T-helper 2 cell treated with Interferon-gamma antibody and Interleukin-4, amounts not matched to agents 5 μg/mL and 100 μg/mL, for 36 hours (primary cell): ENCODE results near the gene PKMYT1.

Source experiments
- DNase-seq: peaks from one replicate; pipeline ENCODE4 v3.0.0; 2021; ENCODE audit warnings: low spot score
- H3K27ac Mint-ChIP-seq: one replicate; pipeline ENCODE4 v1.8.0; 2021; ENCODE audit warnings: mild to moderate bottlenecking, mixed read lengths
- H3K27me3 Mint-ChIP-seq: one replicate; pipeline ENCODE4 v1.8.0; 2021; ENCODE audit warnings: low read depth, mixed read lengths
- H3K36me3 Mint-ChIP-seq: one replicate; pipeline ENCODE4 v1.8.0; 2021; ENCODE audit warnings: low read depth, mixed read lengths
- H3K4me1 Mint-ChIP-seq: one replicate; pipeline ENCODE4 v1.8.0; 2021; ENCODE audit warnings: low read depth, mixed read lengths
- H3K4me3 Mint-ChIP-seq: one replicate; pipeline ENCODE4 v1.8.0; 2022; ENCODE audit warnings: mild to moderate bottlenecking, moderate library complexity, mixed read lengths
- H3K9me3 Mint-ChIP-seq: one replicate; pipeline ENCODE4 v1.8.0; 2021; ENCODE audit warnings: mixed read lengths

Gene PKMYT1

GRCh38 chr16:3012246-3012645, 32.0 kb upstream of the PKMYT1 start:
- Mint-ChIP-seq H3K36me3 (no peaks in the 10 kb centered on the region), H3K27ac (no peak overlapping the region), H3K4me1 (peaks cover 17% of the 10 kb centered on the region), H3K9me3 (no peaks in the 10 kb centered on the region), H3K4me3 (no peak overlapping the region), H3K27me3 (peaks cover 15% of the 10 kb centered on the region)
- DNase-seq, result no peak

DNA sequence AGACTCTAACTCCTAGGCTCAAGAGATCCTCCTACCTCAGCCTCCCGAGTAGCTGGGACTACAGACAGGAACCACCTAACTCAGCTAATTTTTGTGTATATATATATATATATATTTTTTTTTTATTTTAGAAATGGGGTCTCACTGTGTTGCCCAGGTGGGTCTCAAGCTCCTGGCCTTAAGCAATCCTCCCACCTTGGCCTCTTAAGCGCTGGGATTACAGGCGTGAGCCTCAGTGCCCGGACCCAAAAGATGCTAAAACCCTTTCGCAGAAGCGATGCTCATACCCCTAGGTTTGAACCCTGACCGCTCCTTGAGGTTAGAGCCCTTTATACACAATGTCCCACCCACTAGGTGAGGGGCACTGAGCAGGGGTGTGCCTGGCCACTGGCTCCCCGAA, 30.3 kb upstream of the PKMYT1 start:
- peaks cover 16% of the 10 kb centered on the region for H3K27me3 Mint-ChIP-seq
- H3K4me1 Mint-ChIP-seq, result peaks cover 28% of the 10 kb centered on the region
- no peak overlapping the region for H3K27ac Mint-ChIP-seq

DNA sequence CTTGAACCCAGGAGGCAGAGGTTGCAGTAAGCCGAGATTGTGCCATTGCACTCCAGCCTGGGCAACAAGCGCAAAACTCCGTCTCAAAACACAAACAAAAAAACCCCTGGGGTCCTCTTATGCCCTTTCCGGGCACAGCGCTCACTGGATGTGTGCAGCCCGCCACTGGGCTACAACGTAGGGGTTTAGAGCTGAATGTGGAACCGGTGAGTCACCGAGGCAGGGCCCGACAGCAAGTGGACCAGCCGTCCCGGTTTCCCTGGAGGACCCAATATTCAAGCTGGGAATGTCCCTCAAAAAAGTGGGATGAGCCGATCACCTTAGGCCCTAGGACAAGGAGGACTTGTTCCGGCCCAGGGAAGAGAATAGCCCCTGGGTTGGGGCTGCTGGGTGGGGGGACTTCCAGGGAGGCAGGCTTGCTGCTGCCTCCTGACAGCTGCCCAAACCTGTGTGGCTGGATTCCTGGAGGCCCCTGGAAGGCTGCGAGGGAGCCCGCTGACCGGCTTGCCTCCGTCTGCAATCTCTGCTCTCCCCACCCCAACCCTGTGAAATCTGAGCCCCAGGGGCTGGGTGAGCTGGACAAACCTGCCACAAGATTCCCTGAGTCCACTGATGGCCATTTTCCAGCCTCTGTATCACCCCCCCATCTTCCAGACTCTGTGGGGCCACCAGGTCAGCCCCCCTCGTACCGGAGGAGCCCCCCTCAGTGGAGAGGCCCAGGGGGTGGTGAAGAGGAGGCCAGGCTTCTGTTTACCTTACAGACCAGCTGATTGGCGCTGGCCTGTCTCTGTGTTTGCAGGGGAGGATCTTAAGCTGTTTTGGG, 29.5 kb upstream of the PKMYT1 start:
- H3K27me3 Mint-ChIP-seq, result peaks cover 18% of the 10 kb centered on the region
- H3K4me1 Mint-ChIP-seq, result peaks cover 30% of the 10 kb centered on the region
- no peak for DNase-seq
- peaks cover 5% of the 10 kb centered on the region for H3K36me3 Mint-ChIP-seq
- H3K27ac Mint-ChIP-seq, result no peak overlapping the region
- no peaks in the 10 kb centered on the region for H3K9me3 Mint-ChIP-seq
- H3K4me3 Mint-ChIP-seq, result no peak overlapping the region

More for the DNA sequence above, 30.3 kb upstream of the PKMYT1 start:
- Mint-ChIP-seq H3K4me3 (no peak overlapping the region), H3K9me3 (no peaks in the 10 kb centered on the region), H3K36me3 (peaks cover 5% of the 10 kb centered on the region)
- no peak for DNase-seq

DNA sequence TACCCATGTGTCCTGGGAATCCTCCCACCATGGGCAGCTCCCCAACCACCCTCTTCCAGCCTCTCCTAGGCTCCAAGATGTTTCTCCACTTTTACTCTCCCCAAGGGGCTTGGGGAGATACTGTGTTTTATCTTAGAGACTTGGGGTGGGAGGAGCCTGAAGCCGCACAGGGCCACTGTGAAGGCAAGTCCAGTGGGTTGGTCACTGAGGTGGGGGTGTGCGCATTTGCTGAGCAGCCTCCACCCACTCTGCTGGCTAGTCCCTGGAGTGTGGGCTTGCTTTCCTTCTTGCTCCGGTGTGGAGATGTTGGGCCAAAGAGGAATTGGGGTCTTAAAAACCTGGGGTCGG, 28.4 kb upstream of the PKMYT1 start:
- peaks cover 5% of the 10 kb centered on the region for H3K36me3 Mint-ChIP-seq
- no peak for DNase-seq
- no peaks in the 10 kb centered on the region for H3K9me3 Mint-ChIP-seq
- no peak overlapping the region for H3K27ac Mint-ChIP-seq
- peaks cover 13% of the 10 kb centered on the region for H3K27me3 Mint-ChIP-seq
- H3K4me1 Mint-ChIP-seq, result peaks cover 32% of the 10 kb centered on the region
- peak overlapping the region; percentile 70 for H3K4me3 Mint-ChIP-seq

GRCh38 chr16:3007957-3008689, 27.9 kb upstream of the PKMYT1 start:
- Mint-ChIP-seq H3K4me3 (peak overlapping the region; percentile 70), H3K9me3 (no peaks in the 10 kb centered on the region), H3K27me3 (peaks cover 13% of the 10 kb centered on the region), H3K4me1 (peaks cover 32% of the 10 kb centered on the region), H3K27ac (peak overlapping the region; percentile 50), H3K36me3 (peaks cover 5% of the 10 kb centered on the region)
- DNase-seq, result peak; percentile 35

- peaks cover 32% of the 10 kb centered on the region for H3K4me1 Mint-ChIP-seq
- H3K36me3 Mint-ChIP-seq, result peaks cover 5% of the 10 kb centered on the region
- H3K27ac Mint-ChIP-seq, result no peak overlapping the region
- peak overlapping the region; percentile 70 for H3K4me3 Mint-ChIP-seq
- no peaks in the 10 kb centered on the region for H3K9me3 Mint-ChIP-seq
- H3K27me3 Mint-ChIP-seq, result peaks cover 10% of the 10 kb centered on the region
- DNase-seq, result no peak
Observed at GRCh38 chr16:3007059-3007956, 27.1 kb upstream of the PKMYT1 start.

- peaks cover 32% of the 10 kb centered on the region for H3K4me1 Mint-ChIP-seq
- peaks cover 10% of the 10 kb centered on the region for H3K27me3 Mint-ChIP-seq
- DNase-seq, result no peak
- peaks cover 5% of the 10 kb centered on the region for H3K36me3 Mint-ChIP-seq
- H3K27ac Mint-ChIP-seq, result no peak overlapping the region
- no peaks in the 10 kb centered on the region for H3K9me3 Mint-ChIP-seq
- peak overlapping the region; percentile 80 for H3K4me3 Mint-ChIP-seq
Observed at GRCh38 chr16:3004781-3005284, 24.6 kb upstream of the PKMYT1 start.

GRCh38 chr16:3004319-3004718, 24.1 kb upstream of the PKMYT1 start:
- Mint-ChIP-seq H3K4me1 (peaks cover 32% of the 10 kb centered on the region), H3K27ac (no peak overlapping the region), H3K9me3 (no peaks in the 10 kb centered on the region), H3K36me3 (peaks cover 5% of the 10 kb centered on the region), H3K4me3 (no peak overlapping the region), H3K27me3 (peaks cover 10% of the 10 kb centered on the region)
- DNase-seq, result peak; percentile 25

DNA sequence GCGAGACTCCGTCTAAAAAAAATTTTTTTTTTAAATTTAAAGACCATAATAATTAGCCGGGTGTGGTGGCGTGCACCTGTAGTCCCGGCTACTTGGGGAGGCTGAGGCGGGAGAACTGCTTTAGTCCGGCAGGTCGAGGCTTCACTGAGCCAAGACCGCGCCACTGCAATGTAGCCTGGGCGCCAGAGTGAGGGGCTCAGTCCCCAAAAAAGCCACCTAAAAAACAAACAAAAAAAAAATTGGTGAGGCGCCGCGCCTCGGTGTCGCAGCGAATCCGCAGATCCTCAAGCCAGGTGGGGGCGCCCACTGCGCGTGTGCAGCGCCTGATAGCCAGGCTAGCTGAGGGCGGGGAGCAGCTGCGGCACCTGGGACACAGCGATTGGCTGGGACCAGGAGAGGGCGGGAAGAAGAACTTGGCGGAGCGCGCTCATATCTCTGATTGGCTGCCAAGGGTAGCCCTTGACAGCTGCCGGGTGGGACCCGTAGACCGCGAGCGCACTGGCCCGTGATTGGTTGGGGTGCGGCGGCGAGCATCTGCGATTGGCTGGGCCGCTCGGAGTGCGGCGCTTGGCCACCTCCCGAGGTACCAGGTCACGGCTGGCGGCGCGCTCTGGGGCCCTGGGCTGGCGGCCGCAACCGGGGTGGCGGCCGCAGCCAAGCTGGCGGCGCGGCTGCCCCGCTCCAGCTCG, 23.5 kb upstream of the PKMYT1 start:
- H3K27me3 Mint-ChIP-seq, result peaks cover 10% of the 10 kb centered on the region
- peak overlapping the region; percentile 67 for H3K4me3 Mint-ChIP-seq
- H3K9me3 Mint-ChIP-seq, result no peaks in the 10 kb centered on the region
- H3K27ac Mint-ChIP-seq, result peak overlapping the region; percentile 17
- peak; percentile 98 for DNase-seq
- peaks cover 30% of the 10 kb centered on the region for H3K4me1 Mint-ChIP-seq
- H3K36me3 Mint-ChIP-seq, result peaks cover 5% of the 10 kb centered on the region

- Mint-ChIP-seq H3K27me3 (peaks cover 4% of the 10 kb centered on the region), H3K4me1 (peaks cover 7% of the 10 kb centered on the region), H3K4me3 (no peak overlapping the region), H3K36me3 (no peaks in the 10 kb centered on the region), H3K9me3 (no peaks in the 10 kb centered on the region), H3K27ac (no peak overlapping the region)
- DNase-seq, result no peak
Observed at GRCh38 chr16:3001316-3001715, 21.1 kb upstream of the PKMYT1 start.

GRCh38 chr16:3000540-3000939, 20.3 kb upstream of the PKMYT1 start:
- no peaks in the 10 kb centered on the region for H3K9me3 Mint-ChIP-seq
- H3K27me3 Mint-ChIP-seq, result peaks cover 4% of the 10 kb centered on the region
- DNase-seq, result no peak
- no peak overlapping the region for H3K27ac Mint-ChIP-seq
- H3K4me3 Mint-ChIP-seq, result no peak overlapping the region
- no peaks in the 10 kb centered on the region for H3K36me3 Mint-ChIP-seq
- H3K4me1 Mint-ChIP-seq, result peaks cover 4% of the 10 kb centered on the region

DNA sequence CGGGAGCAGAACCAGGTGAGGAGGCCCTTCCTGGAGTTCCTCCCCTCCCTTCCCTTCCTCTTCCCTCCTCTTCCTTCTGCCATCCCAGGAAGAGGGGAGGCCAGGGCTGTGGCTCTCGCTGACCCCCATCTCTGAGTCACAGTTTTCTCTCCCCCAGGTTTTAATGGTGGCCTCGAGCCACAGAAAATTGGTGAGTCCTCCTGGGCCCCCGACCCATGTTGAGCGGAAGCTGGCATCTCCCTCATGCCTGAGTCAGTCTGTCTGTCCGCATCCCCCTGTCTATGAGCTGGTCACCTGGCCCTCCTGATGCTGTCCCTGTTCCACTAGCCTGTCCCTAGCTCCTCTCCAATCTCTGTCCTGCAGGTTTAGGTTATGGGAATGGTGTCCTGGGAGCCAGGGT, 19.7 kb upstream of the PKMYT1 start:
- no peak overlapping the region for H3K4me3 Mint-ChIP-seq
- peaks cover 3% of the 10 kb centered on the region for H3K27me3 Mint-ChIP-seq
- no peak overlapping the region for H3K27ac Mint-ChIP-seq
- no peaks in the 10 kb centered on the region for H3K36me3 Mint-ChIP-seq
- DNase-seq, result no peak
- no peaks in the 10 kb centered on the region for H3K9me3 Mint-ChIP-seq
- peaks cover 3% of the 10 kb centered on the region for H3K4me1 Mint-ChIP-seq

GRCh38 chr16:2996298-2996697, 16.1 kb upstream of the PKMYT1 start:
- H3K4me1 Mint-ChIP-seq, result no peaks in the 10 kb centered on the region
- no peaks in the 10 kb centered on the region for H3K9me3 Mint-ChIP-seq
- H3K27me3 Mint-ChIP-seq, result no peaks in the 10 kb centered on the region
- H3K4me3 Mint-ChIP-seq, result no peak overlapping the region
- DNase-seq, result no peak
- H3K36me3 Mint-ChIP-seq, result no peaks in the 10 kb centered on the region
- no peak overlapping the region for H3K27ac Mint-ChIP-seq
